HG03460 (cell line): ENCODE data around the gene SNX25.
A peak's percentile ranks its signal among the peaks of the same experiment; 100 is the strongest.
"Not testable (repeated sequence)": the region's sequence is repeated elsewhere in the genome, so short reads cannot be mapped to it uniquely, and the experiment has no call there.

Source experiments
- ATAC-seq: cut with Tn5 transposase; IDR thresholded peaks from one replicate; pipeline ENCODE4 v1.9.1; 2021; ENCODE audit not compliant: unreplicated experiment

SNX25 gene

GRCh38 chr4:185209031-185209851 lies at the start of gene SNX25:
Gene SNX25, plus strand, starts transcription at chr4:185209598. Its CDS starts 229 bp downstream, at chr4:185209827.
- ATAC-seq = peak; percentile 67

DNA sequence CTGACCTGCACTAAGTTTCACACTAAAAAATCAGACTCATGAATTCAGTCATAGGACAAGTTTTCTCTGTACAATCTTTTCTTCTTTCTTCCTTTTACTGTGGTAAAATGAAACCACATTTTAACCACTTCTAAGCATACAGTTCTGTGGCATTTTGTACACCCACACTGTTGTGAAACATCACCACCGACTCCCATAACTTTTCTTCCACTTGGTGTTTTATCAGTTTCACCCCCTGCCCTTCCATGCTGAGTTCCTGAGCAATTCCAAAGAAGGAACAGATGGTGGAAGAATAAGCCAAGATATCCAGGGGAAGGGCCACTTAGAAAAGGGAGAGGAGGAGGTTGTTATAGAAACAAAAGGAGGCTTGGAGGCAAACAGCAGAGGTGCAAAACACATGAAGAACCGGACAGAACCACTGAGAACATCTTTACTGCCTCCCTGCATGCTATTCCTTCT lies 43.8 kb upstream of the SNX25 start:
- ATAC-seq = peak; percentile 97

DNA sequence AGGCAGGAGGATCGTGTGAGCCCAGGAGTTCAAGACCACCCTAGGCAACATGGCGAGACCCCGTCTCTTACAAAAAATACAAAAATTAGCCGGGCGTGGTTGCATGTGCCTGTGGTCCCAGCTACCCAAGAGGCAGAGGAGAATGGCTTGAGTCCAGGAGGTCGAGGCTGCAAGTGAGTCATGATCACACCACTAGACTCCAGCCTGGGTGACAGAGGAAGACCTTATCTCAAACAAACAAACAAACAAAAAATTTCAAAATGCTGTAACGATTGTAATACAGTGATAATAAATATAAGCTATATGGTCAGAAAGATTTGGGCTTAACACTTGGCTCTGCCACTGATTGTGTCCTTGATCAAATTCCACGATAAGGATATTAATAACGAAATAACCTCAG lies 42.2 kb upstream of the SNX25 start:
- ATAC-seq = no peak

DNA sequence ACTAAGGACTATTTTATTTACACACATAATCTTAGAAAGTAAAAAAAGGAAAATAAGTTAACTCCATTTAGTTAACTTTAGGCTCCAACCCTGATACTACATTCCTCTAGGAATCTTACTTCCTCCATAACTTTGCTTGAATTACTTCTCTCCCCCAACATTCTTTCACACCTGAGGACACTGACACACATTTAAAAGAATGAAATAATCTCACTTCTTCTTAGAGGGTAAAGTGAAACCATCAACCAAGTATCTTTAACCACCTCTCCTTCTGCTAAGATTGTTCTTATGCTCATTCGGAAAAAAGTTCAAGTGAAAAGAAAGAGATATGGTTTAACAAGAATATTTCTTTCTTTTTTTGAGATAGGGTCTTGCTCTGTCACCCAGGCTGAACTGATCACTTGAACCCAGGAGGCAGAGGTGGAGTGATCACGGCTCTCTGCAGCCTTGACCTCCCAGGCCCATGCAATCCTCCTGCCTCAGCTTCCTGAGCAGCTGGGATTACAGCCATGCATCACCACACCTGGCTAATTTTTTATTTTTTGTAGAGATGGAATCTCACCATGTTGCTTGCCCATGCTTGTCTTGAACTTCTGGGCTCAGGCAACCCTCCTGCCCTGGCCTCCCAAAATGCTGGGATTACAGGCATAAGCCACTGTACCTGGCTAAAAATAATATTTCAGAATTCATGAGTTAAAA lies 37.9 kb upstream of the SNX25 start:
- ATAC-seq = peak; percentile 84

- ATAC-seq = no peak
These were observed 29.9 kb upstream of the SNX25 start for GRCh38 chr4:185179488-185179887.

- ATAC-seq = no peak
These were observed 27.2 kb upstream of the SNX25 start for GRCh38 chr4:185182239-185182638.

- peak; percentile 52 for ATAC-seq
These were observed 25.6 kb upstream of the SNX25 start for GRCh38 chr4:185183622-185184281.

- no peak for ATAC-seq
These were observed 22.6 kb upstream of the SNX25 start for GRCh38 chr4:185186769-185187168.

GRCh38 chr4:185189606-185190305 lies 19.6 kb upstream of the SNX25 start:
- no peak for ATAC-seq

- ATAC-seq = no peak
These were observed 19.0 kb upstream of the SNX25 start for GRCh38 chr4:185190306-185190856.

GRCh38 chr4:185192059-185192458 lies 17.3 kb upstream of the SNX25 start:
- peak; percentile 91 for ATAC-seq

DNA sequence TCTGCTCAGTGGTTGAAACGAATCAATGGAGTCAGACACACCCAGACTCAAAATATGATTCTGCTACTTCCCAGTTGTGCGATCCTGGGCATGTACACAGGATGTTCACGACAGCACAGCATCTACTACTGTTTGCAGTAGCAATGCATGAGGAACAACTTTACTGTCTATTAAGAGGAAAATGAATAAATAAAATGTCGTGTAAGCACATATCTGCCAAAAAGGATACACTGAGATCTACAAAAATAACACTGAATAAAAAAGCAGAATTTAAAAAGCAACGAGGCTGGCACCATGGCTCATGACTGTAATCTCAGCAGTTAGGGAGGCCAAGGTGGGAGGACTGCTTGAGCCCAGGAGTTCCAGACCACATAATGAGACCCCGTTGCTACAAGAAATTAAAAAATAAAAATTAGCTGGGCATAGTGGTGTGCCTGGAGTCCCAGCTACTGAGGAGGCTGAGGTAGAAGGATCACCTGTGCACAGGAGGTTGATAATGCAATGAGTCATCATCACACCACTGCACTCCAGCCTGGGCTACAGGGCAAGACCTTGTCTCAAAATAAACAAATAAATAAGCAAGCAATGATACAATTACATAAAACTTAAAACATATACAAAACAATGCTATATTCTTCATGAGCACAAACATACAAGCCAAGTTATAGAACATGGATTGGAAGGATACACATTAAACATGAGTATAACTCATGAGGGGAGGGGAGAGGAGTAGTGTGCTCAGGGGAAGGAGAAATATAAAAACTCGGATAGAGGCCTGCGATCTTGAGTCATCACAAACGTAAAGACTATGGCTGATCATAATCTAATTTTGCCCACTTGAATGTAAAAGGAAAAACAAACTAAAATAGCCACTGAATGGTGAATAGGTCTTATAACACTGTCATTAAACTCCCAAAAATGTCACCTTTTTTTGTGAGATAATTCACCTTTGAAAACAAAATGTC lies 14.2 kb upstream of the SNX25 start:
- no peak for ATAC-seq

DNA sequence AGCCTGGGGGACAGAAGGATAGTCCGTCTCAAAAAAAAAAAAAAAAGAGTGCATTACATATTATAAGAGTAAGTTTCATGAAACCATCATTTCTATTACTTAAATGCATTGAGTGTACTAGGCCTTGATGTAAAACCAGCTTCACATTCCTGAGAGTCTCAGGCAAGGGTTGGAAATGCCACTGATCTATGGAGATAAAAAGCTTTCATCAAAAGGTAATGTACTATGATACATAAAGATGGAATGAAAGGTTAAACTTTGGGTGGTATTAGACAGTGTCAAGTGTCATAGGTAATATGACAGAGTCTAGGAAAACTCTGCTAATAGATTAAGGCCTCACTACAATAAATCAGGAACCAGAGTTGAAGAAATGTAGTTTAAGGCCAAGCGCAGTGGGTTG lies 13.0 kb upstream of the SNX25 start:
- no peak for ATAC-seq

DNA sequence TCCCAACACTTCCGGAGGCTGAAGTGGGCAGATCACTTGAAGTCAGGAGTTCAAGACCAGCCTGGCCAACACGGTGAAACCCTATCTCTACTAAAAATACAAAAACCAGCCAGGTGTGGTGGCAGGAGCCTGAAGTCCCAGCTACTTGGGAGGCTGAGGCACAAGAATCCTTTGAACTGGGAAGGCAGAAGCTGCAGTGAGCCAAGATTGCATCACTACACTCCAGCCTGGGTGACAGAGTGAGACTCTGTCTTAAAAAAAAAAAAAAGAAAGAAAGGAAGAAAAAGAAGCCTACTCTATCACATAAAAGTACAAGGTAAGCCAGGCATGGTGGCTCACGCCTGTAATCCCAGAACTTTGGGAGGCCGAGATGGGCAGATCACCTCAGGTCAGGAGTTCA lies 11.2 kb upstream of the SNX25 start:
- not testable (repeated sequence) for ATAC-seq

GRCh38 chr4:185201977-185202962 lies 7.1 kb upstream of the SNX25 start:
- peak; percentile 18 for ATAC-seq

GRCh38 chr4:185202984-185203485 lies 6.4 kb upstream of the SNX25 start:
- ATAC-seq = peak; percentile 1

GRCh38 chr4:185203486-185204237 lies 5.7 kb upstream of the SNX25 start, which contains the start of gene CFAP97:
Gene CFAP97, minus strand, starts transcription at chr4:185204000. Its CDS starts 12,804 bp downstream, at chr4:185191196.
- ATAC-seq = peak; percentile 76
